ENCODE data around the gene NRCAM. TPM values are rescaled to one million over a fixed set of nuclear protein-coding genes. Genes with fewer than 3 reads are reported as not detected.

Gene NRCAM
- total RNA-seq, 1 donor from 2014 or later: 0.53 TPM

DNA sequence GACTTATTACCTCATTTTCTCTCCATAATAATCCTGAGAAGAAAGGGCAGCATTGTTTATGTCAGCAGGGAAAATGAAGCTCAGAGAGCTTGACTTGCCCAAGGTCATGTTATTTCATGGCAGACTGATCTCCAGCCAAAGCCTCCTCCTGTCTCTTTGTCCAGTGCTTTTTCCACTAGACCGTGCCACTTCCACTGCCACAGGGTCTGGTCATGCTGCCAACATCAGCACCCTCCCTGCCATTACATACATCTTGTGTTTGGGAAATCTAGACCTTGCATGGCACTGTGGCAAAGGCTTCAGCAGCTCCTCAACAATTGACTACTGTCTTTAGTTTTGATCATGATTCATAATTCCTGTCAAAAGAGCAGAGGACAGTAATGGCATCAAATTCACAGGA, 25.1 kb downstream of the NRCAM start:
- Histone ChIP-seq H3K9me3 (no peaks in the 10 kb centered on the region), H3K4me3 (no peak overlapping the region), H3K36me3 (no peaks in the 10 kb centered on the region), H3K27me3 (no peaks in the 10 kb centered on the region), H3K27ac (no peak overlapping the region), H3K4me1 (no peaks in the 10 kb centered on the region)
- intact Hi-C loops (cut with DNase I): no loop called here
- DNase-seq (ENCODE audit: low spot score in 2 of 2): no peak
- TF ChIP-seq CTCF (IDR thresholded peaks at IDR 0.05): no peak

- H3K4me1 ChIP-seq: no peaks in the 10 kb centered on the region
- H3K36me3 ChIP-seq: no peaks in the 10 kb centered on the region
- no peak overlapping the region for H3K27ac ChIP-seq
- H3K27me3 ChIP-seq: no peaks in the 10 kb centered on the region
- no peak for TF ChIP-seq CTCF (IDR thresholded peaks at IDR 0.05)
- H3K4me3 ChIP-seq: no peak overlapping the region
- DNase-seq (ENCODE audit: low spot score in 2 of 2): no peak
- H3K9me3 ChIP-seq: no peaks in the 10 kb centered on the region
- intact Hi-C loops (cut with DNase I): no loop called here
Measured at GRCh38 chr7:108430664-108431063, 25.6 kb downstream of the NRCAM start.

DNA sequence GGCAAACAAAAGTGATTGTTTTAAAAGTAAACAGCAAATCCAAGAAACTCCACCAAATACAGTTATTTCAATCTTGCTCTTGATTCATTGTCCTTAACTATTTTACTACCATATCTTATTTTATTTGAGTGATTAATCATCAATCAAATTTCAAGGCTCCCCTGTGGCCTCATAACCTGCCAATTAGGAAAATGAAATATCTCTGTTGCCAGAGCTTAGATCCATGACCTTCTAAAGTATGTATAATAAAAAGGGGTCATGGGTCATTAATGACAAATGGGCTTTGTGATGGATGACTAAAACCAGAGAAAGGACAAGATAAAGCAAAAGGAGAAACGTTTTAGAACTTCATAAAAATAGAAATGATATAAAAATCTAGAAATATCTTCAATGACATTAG, 28.5 kb downstream of the NRCAM start:
- Histone ChIP-seq H3K9me3 (no peaks in the 10 kb centered on the region), H3K27ac (no peak overlapping the region), H3K4me3 (no peak overlapping the region), H3K27me3 (no peaks in the 10 kb centered on the region), H3K4me1 (no peaks in the 10 kb centered on the region), H3K36me3 (no peaks in the 10 kb centered on the region)
- no peak for DNase-seq (ENCODE audit: low spot score in 2 of 2)
- intact Hi-C loops (cut with DNase I): no loop called here
- no peak for TF ChIP-seq CTCF (IDR thresholded peaks at IDR 0.05)

DNA sequence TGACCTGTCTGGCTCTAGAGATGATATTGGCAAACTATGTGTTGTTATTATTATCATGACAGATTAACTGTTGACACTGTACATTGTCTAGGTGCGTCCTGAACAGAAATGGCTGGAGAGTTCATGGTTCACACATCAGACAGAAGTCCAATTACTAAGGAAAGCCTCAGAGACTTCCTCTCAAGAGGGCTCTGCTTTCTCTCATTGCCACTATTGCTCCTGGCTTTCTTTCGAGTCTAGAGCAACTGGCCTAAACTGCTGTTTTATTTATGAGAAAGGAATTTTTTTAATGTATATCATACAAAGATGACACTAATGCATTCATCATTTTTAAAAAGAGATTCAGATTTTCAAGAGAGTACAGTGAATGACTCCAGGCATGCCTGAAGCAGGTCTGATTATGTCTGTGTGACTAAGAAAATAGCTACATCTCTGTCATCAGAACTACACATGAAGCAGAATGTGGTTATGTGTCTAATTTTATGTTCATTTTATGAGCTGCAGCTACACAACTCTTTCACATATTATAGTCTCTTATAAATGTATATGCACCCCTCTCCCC, 30.4 kb downstream of the NRCAM start:
- Histone ChIP-seq H3K36me3 (no peaks in the 10 kb centered on the region), H3K4me3 (no peak overlapping the region), H3K27me3 (no peaks in the 10 kb centered on the region), H3K9me3 (no peaks in the 10 kb centered on the region), H3K4me1 (no peaks in the 10 kb centered on the region), H3K27ac (no peak overlapping the region)
- intact Hi-C loops (cut with DNase I): no loop called here
- DNase-seq (ENCODE audit: low spot score in 2 of 2): no peak
- no peak for TF ChIP-seq CTCF (IDR thresholded peaks at IDR 0.05)

GRCh38 chr7:108424013-108424412, 32.2 kb downstream of the NRCAM start:
- no peaks in the 10 kb centered on the region for H3K9me3 ChIP-seq
- H3K27ac ChIP-seq: no peak overlapping the region
- intact Hi-C loops (cut with DNase I): no loop called here
- no peak for DNase-seq (ENCODE audit: low spot score in 2 of 2)
- H3K27me3 ChIP-seq: no peaks in the 10 kb centered on the region
- H3K4me3 ChIP-seq: no peak overlapping the region
- no peak for TF ChIP-seq CTCF (IDR thresholded peaks at IDR 0.05)
- no peaks in the 10 kb centered on the region for H3K36me3 ChIP-seq
- H3K4me1 ChIP-seq: no peaks in the 10 kb centered on the region

Measured in ascending aorta (tissue), 2 donors.